ENCODE data around the gene COX6A1.
"Not testable (repeated sequence)": the region's sequence is repeated elsewhere in the genome, so short reads cannot be mapped to it uniquely, and the experiment has no call there.

COX6A1 gene

DNA sequence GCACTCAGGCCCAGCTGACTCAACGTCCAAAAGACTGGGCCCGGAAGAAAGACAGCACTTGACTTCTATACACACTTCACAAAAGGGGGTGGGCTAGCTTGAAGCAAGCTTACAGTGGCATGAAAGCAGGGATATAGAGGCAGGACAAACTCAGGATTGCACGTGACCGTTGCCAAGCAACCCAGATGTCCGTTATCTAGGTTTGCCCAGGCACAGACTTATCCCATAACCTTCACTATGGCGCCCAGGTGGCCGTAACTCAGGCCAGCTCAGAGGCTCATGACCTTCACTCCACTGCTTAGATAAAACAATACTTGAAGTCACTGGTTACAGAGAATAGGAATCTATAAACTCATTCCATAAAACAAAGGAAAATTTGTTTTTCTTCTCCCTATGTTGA is 49.6 kb downstream of the COX6A1 start:
- DNase-seq; H3K4me1 Mint-ChIP-seq; H3K27ac Mint-ChIP-seq; H3K4me3 Mint-ChIP-seq; H3K27me3 Mint-ChIP-seq; H3K36me3 Mint-ChIP-seq (ENCODE audit: low read depth); H3K9me3 Mint-ChIP-seq; ATAC-seq: not testable (repeated sequence)

DNA sequence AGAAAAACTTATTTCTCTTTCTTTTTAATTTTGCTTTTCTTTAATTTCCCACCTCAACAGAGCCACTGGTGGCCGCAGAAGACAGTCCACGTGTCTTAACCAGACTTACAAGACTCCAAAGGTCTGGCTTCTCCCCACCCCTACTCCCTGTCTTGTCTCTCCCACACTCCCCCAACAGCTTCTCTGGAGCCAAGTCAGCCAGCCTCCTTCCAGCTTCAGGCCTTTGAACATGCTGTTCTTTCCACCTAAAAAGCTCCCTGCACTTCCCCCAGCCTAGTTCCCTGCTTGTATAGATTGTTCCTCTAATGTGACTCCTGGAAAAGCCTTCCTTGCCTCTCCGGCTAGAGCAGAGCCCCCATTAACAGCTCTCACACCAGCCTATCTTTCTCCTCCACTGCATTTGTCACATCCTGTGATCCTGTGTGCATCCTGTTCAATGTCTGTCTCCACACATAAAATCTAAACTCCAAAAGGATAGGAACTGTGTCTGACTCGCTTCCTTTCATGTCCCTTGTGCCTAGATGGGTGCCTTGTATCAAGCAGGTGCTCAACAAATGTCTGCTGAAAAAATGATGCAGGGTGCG is 50.2 kb downstream of the COX6A1 start:
- no peaks in the 10 kb centered on the region for H3K9me3 Mint-ChIP-seq
- DNase-seq (no peak), ATAC-seq (no peak)
- H3K4me3 Mint-ChIP-seq, result no peak overlapping the region
- no peak overlapping the region for H3K27ac Mint-ChIP-seq
- H3K27me3 Mint-ChIP-seq, result no peaks in the 10 kb centered on the region
- H3K4me1 Mint-ChIP-seq, result no peaks in the 10 kb centered on the region
- H3K36me3 Mint-ChIP-seq (ENCODE audit: low read depth), result no peaks in the 10 kb centered on the region

DNA sequence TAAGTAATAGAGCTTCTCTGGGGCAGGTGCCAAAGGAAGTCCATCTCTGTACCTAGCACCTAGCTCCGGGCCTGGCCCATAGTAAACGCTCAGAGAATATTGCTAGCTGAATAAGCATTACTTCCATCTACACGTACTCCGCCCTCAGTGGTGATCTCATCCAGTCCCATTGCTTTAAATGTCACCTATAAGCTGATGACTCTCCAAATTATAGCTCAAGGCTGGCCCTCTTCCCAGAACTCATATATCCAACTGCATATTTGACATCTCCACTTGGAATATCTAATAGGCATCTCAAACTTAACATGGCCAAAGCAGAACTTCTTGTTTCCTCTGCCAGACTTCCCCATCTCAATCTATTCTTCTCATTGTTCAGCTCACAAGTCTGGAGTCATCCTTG is 51.1 kb downstream of the COX6A1 start:
- Mint-ChIP-seq H3K4me1 (no peaks in the 10 kb centered on the region), H3K36me3 (ENCODE audit: low read depth) (no peaks in the 10 kb centered on the region), H3K27me3 (no peaks in the 10 kb centered on the region), H3K27ac (no peak overlapping the region), H3K9me3 (no peaks in the 10 kb centered on the region), H3K4me3 (no peak overlapping the region)
- no peak for ATAC-seq
- no peak for DNase-seq

DNA sequence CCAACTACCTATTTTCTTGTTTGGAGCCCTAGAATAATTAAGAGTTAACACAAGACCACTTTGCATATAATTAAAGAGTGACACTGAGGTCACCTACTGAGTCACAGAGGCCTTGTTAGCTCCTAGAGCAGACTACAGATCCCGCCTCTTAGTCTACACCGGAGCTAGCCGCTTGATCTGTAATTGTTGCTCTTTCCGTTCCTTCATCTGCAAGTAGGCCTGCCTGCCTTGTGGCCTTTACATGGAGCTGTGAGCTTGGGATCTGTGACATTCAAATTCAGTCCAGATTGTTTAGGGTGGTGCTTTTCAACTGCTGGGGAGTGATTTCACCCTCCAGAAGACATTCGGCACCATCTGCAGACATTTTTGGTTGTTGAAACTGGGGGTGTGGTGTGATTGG is 52.4 kb downstream of the COX6A1 start:
- DNase-seq (no peak), ATAC-seq (no peak)
- Mint-ChIP-seq H3K4me3 (no peak overlapping the region), H3K27me3 (no peaks in the 10 kb centered on the region), H3K9me3 (no peaks in the 10 kb centered on the region), H3K36me3 (ENCODE audit: low read depth) (no peaks in the 10 kb centered on the region), H3K27ac (no peak overlapping the region), H3K4me1 (peaks cover 7% of the 10 kb centered on the region)
